HepG2 (cell line): Measurements from ENCODE around the gene SNX9. TPM values are rescaled to one million over a fixed set of nuclear protein-coding genes. Genes with fewer than 3 reads are reported as not detected.

Source experiments
- ADNP ChIP-seq: sonication (generic); formaldehyde crosslinking; IDR thresholded peaks from 2 replicates; pipeline ENCODE4 v1.4.0; 2020; ENCODE audit warnings: missing genetic modification reagents
- CHD2 ChIP-seq: IDR thresholded peaks from 2 replicates; pipeline ENCODE4 v1.6.1; 2011; ENCODE audit warnings: low read depth, low read length, improper control_type of control experiment
- FOSL1 ChIP-seq: sonication (generic); formaldehyde crosslinking; IDR thresholded peaks from 2 replicates; pipeline ENCODE4 v1.9.0; 2021; ENCODE audit warnings: missing genetic modification reagents, borderline replicate concordance
- KDM3A ChIP-seq: IDR thresholded peaks from 2 replicates; pipeline ENCODE4 v1.6.1; 2018; ENCODE audit warnings: low read depth, missing compliant biosample characterization
- KDM5B ChIP-seq: sonication (generic); formaldehyde crosslinking; IDR thresholded peaks from 2 replicates; pipeline ENCODE4 v1.4.0; 2020; ENCODE audit warnings: missing genetic modification reagents, mild to moderate bottlenecking, borderline replicate concordance
- KMT2A ChIP-seq: sonication (generic); formaldehyde crosslinking; IDR thresholded peaks from 2 replicates; pipeline ENCODE4 v1.4.0; 2020; ENCODE audit warnings: missing genetic modification reagents
- NFRKB ChIP-seq: fragments of 450-650 bp; IDR thresholded peaks from 2 replicates; pipeline ENCODE4 v1.6.1; 2017
- PITX1 ChIP-seq: sonication (generic); formaldehyde crosslinking; IDR thresholded peaks from 2 replicates; pipeline ENCODE4 v1.5.1; 2020; ENCODE audit warnings: mild to moderate bottlenecking, missing genetic modification reagents
- REXO4 ChIP-seq: sonication (generic); formaldehyde crosslinking; IDR thresholded peaks from 2 replicates; pipeline ENCODE4 v1.8.0; 2022; ENCODE audit warnings: missing genetic modification reagents, mild to moderate bottlenecking, borderline replicate concordance
- SIN3A ChIP-seq: IDR thresholded peaks from 2 replicates; pipeline ENCODE4 v1.6.1; 2011; ENCODE audit warnings: low read depth, mild to moderate bottlenecking, control low read depth, low read length, borderline replicate concordance
- SIX4 ChIP-seq: sonication (generic); formaldehyde crosslinking; IDR thresholded peaks from 2 replicates; pipeline ENCODE4 v1.4.0; 2020; ENCODE audit warnings: missing genetic modification reagents
- TGIF2 ChIP-seq: IDR thresholded peaks from 2 replicates; pipeline ENCODE4 v1.6.1; 2016; ENCODE audit warnings: control low read depth, missing compliant biosample characterization
- TP53 ChIP-seq: sonication (generic); formaldehyde crosslinking; conservative IDR thresholded peaks from 2 replicates; pipeline ENCODE4 v1.4.0; 2020; ENCODE audit warnings: missing genetic modification reagents
- ZBTB1 ChIP-seq: sonication (generic); formaldehyde crosslinking; IDR thresholded peaks from 2 replicates; pipeline ENCODE4 v1.4.0; 2020; ENCODE audit warnings: missing genetic modification reagents, borderline replicate concordance
- ZNF33A ChIP-seq: sonication (generic); formaldehyde crosslinking; IDR thresholded peaks from 2 replicates; pipeline ENCODE4 v1.5.1; 2020; ENCODE audit warnings: missing genetic modification reagents, mild to moderate bottlenecking, moderate library complexity, borderline replicate concordance
- ZNF501 ChIP-seq: sonication (generic); formaldehyde crosslinking; IDR thresholded peaks from 2 replicates; pipeline ENCODE4 v1.5.1; 2020; ENCODE audit warnings: mild to moderate bottlenecking, moderate library complexity, missing genetic modification reagents
- ZNF562 ChIP-seq: sonication (generic); formaldehyde crosslinking; IDR thresholded peaks from 2 replicates; pipeline ENCODE4 v1.8.0; 2022; ENCODE audit warnings: missing genetic modification reagents, borderline replicate concordance
- polyA plus RNA-seq, 8 experiments: library from polyadenylated mRNA; depleted of rRNA in 3 of 8; stranded (reverse) in 7 of 8; unstranded in 1 of 8; fragments of >200 nt; fragmentation: Illumina TruSeq in 4 of 8; extraction: Trizol in 4 of 8; gene quantifications; 2 replicates each; pipeline versions ENCODE4 v1.2.1 to v1.2.3, GENCODE V29; 2011 to 2016; ENCODE audit warnings: low read depth in 4 of 8, missing spikeins in 1 of 8, mixed read lengths in 1 of 8; ENCODE audit not compliant: insufficient read depth in 1 of 8
- total RNA-seq, 5 experiments: library from RNA; depleted of rRNA; stranded (reverse); fragments of >200 nt; fragmentation: Illumina TruSeq; extraction: Trizol; gene quantifications; 2 replicates each; pipeline ENCODE4 v1.2.3, GENCODE V29; 2016; ENCODE audit warnings: low read depth in 1 of 5
- TF ChIP-seq, protein P1 (sequence below): sonication (generic); formaldehyde crosslinking; IDR thresholded peaks from 2 replicates; pipeline ENCODE4; 2020; ENCODE audit warnings: missing genetic modification reagents, mild to moderate bottlenecking, borderline replicate concordance
- TF ChIP-seq, protein P2 (sequence below): sonication (generic); formaldehyde crosslinking; IDR thresholded peaks from 2 replicates; pipeline ENCODE4 v1.8.0; 2022; ENCODE audit warnings: mild to moderate bottlenecking, missing genetic modification reagents
- TF ChIP-seq, protein P3 (sequence below): sonication (generic); IDR thresholded peaks from 2 replicates; pipeline ENCODE4 v1.6.1; 2016; ENCODE audit warnings: low read depth, borderline replicate concordance
- TF ChIP-seq, protein P4 (sequence below): sonication (generic); formaldehyde crosslinking; IDR thresholded peaks from 2 replicates; pipeline ENCODE4 v1.4.0; 2020; ENCODE audit warnings: missing genetic modification reagents
- TF ChIP-seq, protein P5 (sequence below): sonication (generic); formaldehyde crosslinking; IDR thresholded peaks from 2 replicates; pipeline ENCODE4 v1.4.0; 2020; ENCODE audit warnings: low read depth, mild to moderate bottlenecking, missing genetic modification reagents

SNX9 gene
- total and polyA plus RNA-seq, 2 of the 13 experiments (the other 11 are each of a cell fraction or from before 2014, with no cell fraction given): 21.9 to 36.0 TPM

DNA sequence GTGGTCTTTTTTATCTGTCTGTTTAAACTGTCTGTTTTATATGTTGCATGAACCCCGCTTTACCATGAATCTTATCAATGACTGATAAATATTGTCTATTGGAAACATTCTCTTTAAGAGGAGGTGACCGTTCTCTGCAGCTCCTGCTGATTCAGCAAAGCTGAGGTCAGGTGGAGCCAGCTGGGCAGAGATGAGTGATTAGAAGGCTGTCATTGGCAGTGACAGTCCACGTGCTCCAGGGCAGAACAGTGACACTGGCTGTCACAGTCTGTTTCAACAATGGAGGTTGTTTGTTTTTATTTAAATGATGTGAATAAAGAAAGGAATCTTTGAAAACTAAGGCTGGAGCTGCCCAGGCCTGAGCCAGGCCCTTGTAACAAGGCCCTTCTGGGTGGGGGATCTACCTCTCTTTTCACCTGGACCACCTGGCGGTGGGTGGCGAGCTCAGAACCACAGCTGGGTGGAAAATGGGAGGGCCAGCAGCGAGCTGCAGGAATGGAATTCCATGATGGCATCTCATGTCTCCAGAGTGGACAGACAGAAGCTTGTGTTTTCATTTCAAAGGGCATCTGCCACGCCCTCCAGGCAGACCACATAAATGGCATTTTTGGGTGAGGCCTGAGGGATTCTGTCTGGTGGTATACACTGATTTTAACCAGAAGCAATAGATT is 171.2 kb downstream of the SNX9 start (continued):
- TF ChIP-seq, protein P1, sequence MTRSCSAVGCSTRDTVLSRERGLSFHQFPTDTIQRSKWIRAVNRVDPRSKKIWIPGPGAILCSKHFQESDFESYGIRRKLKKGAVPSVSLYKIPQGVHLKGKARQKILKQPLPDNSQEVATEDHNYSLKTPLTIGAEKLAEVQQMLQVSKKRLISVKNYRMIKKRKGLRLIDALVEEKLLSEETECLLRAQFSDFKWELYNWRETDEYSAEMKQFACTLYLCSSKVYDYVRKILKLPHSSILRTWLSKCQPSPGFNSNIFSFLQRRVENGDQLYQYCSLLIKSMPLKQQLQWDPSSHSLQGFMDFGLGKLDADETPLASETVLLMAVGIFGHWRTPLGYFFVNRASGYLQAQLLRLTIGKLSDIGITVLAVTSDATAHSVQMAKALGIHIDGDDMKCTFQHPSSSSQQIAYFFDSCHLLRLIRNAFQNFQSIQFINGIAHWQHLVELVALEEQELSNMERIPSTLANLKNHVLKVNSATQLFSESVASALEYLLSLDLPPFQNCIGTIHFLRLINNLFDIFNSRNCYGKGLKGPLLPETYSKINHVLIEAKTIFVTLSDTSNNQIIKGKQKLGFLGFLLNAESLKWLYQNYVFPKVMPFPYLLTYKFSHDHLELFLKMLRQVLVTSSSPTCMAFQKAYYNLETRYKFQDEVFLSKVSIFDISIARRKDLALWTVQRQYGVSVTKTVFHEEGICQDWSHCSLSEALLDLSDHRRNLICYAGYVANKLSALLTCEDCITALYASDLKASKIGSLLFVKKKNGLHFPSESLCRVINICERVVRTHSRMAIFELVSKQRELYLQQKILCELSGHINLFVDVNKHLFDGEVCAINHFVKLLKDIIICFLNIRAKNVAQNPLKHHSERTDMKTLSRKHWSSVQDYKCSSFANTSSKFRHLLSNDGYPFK: peak; percentile 50; the same call in 1 of the 2 replicates
- no peak for TF ChIP-seq FOSL1 (CRISPR knock-in tag)
- TF ChIP-seq, protein P2, sequence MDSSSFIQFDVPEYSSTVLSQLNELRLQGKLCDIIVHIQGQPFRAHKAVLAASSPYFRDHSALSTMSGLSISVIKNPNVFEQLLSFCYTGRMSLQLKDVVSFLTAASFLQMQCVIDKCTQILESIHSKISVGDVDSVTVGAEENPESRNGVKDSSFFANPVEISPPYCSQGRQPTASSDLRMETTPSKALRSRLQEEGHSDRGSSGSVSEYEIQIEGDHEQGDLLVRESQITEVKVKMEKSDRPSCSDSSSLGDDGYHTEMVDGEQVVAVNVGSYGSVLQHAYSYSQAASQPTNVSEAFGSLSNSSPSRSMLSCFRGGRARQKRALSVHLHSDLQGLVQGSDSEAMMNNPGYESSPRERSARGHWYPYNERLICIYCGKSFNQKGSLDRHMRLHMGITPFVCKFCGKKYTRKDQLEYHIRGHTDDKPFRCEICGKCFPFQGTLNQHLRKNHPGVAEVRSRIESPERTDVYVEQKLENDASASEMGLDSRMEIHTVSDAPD (CRISPR knock-in tag): no peak
- TF ChIP-seq TP53 (CRISPR knock-in tag): no peak
- TF ChIP-seq, protein P3, sequence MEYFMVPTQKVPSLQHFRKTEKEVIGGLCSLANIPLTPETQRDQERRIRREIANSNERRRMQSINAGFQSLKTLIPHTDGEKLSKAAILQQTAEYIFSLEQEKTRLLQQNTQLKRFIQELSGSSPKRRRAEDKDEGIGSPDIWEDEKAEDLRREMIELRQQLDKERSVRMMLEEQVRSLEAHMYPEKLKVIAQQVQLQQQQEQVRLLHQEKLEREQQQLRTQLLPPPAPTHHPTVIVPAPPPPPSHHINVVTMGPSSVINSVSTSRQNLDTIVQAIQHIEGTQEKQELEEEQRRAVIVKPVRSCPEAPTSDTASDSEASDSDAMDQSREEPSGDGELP: peak; percentile 73; the same call in 1 of the 2 replicates
- no peak for TF ChIP-seq ZBTB1 (CRISPR knock-in tag)
- TF ChIP-seq SIN3A: no peak
- TF ChIP-seq ZNF562: no peak
- TF ChIP-seq, protein P4, sequence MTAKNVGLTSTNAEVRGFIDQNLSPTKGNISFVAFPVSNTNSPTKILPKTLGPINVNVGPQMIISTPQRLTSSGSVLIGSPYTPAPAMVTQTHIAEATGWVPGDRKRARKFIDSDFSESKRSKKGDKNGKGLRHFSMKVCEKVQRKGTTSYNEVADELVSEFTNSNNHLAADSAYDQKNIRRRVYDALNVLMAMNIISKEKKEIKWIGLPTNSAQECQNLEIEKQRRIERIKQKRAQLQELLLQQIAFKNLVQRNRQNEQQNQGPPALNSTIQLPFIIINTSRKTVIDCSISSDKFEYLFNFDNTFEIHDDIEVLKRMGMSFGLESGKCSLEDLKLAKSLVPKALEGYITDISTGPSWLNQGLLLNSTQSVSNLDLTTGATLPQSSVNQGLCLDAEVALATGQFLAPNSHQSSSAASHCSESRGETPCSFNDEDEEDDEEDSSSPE: no peak
- no peak for TF ChIP-seq CHD2
- TF ChIP-seq REXO4: no peak
- TF ChIP-seq SIX4 (CRISPR knock-in tag): no peak
- TF ChIP-seq KDM3A (CRISPR knock-in tag): no peak
- no peak for TF ChIP-seq ADNP (CRISPR knock-in tag)
- 0 out of 2 replicates have a peak, but pooled peaks have one; percentile 57 for TF ChIP-seq ZNF501
- peak; percentile 85 for TF ChIP-seq TGIF2 (CRISPR knock-in tag)
- TF ChIP-seq, protein P5, sequence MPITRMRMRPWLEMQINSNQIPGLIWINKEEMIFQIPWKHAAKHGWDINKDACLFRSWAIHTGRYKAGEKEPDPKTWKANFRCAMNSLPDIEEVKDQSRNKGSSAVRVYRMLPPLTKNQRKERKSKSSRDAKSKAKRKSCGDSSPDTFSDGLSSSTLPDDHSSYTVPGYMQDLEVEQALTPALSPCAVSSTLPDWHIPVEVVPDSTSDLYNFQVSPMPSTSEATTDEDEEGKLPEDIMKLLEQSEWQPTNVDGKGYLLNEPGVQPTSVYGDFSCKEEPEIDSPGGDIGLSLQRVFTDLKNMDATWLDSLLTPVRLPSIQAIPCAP (CRISPR knock-in tag): no peak
- TF ChIP-seq KMT2A (CRISPR knock-in tag): no peak
- TF ChIP-seq ZNF33A: no peak
- no peak; the same call in 1 of the 2 replicates for TF ChIP-seq PITX1 (CRISPR knock-in tag)
- TF ChIP-seq NFRKB: no peak
- no peak for TF ChIP-seq KDM5B (CRISPR knock-in tag)
